Keratinocyte (primary cell): ENCODE measurements around the gene SMIM7. TPM values are rescaled to one million over a fixed set of nuclear protein-coding genes. Genes with fewer than 3 reads are reported as not detected.

Experiments used
- DNase-seq: peaks from one replicate; pipeline ENCODE4 v3.0.0-alpha.2; 2011; ENCODE audit warnings: low read depth, missing footprints, low spot score
- FAIRE-seq: peaks from 2 replicates; lab custom pipeline; 2011; peaks lifted over from hg19 to GRCh38; lab: Jason Lieb, UNC
- H2AFZ ChIP-seq: 2 replicates; pipeline ENCODE4 v1.6.0; 2012; ENCODE audit warnings: low read length, control low read depth, inconsistent platforms; ENCODE audit not compliant: control insufficient read depth
- H3K27ac ChIP-seq: 2 replicates; pipeline ENCODE4 v1.5.1; 2011; ENCODE audit warnings: low read length; ENCODE audit not compliant: control insufficient read depth, insufficient read depth
- H3K27me3 ChIP-seq: 3 replicates; pipeline ENCODE4 v1.6.0; 2011; ENCODE audit warnings: low read length; ENCODE audit not compliant: control insufficient read depth, insufficient read depth; ENCODE audit errors: extremely low read depth
- H3K36me3 ChIP-seq, 2 experiments: 2 replicates in 1 of 2; 3 replicates in 1 of 2; pipeline ENCODE4 v1.5.1; 2011; ENCODE audit warnings: low read length in 2 of 2, mild to moderate bottlenecking in 1 of 2; ENCODE audit not compliant: control insufficient read depth in 2 of 2, insufficient read depth in 2 of 2; ENCODE audit errors: extremely low read depth in 1 of 2
- H3K4me1 ChIP-seq: 3 replicates; pipeline ENCODE4 v1.5.1; 2011; ENCODE audit warnings: low read length; ENCODE audit not compliant: control insufficient read depth, insufficient read depth; ENCODE audit errors: extremely low read depth
- H3K4me2 ChIP-seq: 3 replicates; pipeline ENCODE4 v1.6.0; 2011; ENCODE audit warnings: low read depth, low read length; ENCODE audit not compliant: control insufficient read depth, insufficient read depth; ENCODE audit errors: extremely low read depth
- H3K4me3 ChIP-seq, 3 experiments: fragments of 200-600 bp in 1 of 3; sonication (generic) in 1 of 3; 2 replicates in 2 of 3; 3 replicates in 1 of 3; pipeline ENCODE4 v1.5.1; 2011 to 2016; ENCODE audit warnings: low read length in 3 of 3, mild to moderate bottlenecking in 3 of 3, control low read depth in 2 of 3, inconsistent platforms in 1 of 3, low read depth in 1 of 3, mixed read lengths in 1 of 3, mixed run types in 1 of 3, moderate library complexity in 1 of 3; ENCODE audit not compliant: control insufficient read depth in 2 of 3, insufficient read depth in 2 of 3; ENCODE audit errors: extremely low read depth in 1 of 3
- H3K79me2 ChIP-seq: 2 replicates; pipeline ENCODE4 v1.6.0; 2012; ENCODE audit warnings: low read length; ENCODE audit not compliant: control insufficient read depth, insufficient read depth
- H3K9ac ChIP-seq: 3 replicates; pipeline ENCODE4 v1.6.0; 2011; ENCODE audit warnings: low read length; ENCODE audit not compliant: control insufficient read depth, insufficient read depth; ENCODE audit errors: extremely low read depth
- H3K9me1 ChIP-seq: 3 replicates; pipeline ENCODE4 v1.6.0; 2011; ENCODE audit warnings: low read length; ENCODE audit not compliant: control insufficient read depth, insufficient read depth; ENCODE audit errors: extremely low read depth
- H3K9me3 ChIP-seq: 2 replicates; pipeline ENCODE4 v1.5.1; 2012; ENCODE audit warnings: low read depth, low read length; ENCODE audit not compliant: control insufficient read depth
- H4K20me1 ChIP-seq: 3 replicates; pipeline ENCODE4 v1.6.0; 2011; ENCODE audit warnings: low read length; ENCODE audit not compliant: control insufficient read depth, insufficient read depth; ENCODE audit errors: extremely low read depth
- EZH2 ChIP-seq: IDR thresholded peaks from one replicate; pipeline ENCODE4 v1.6.1; 2012; ENCODE audit warnings: inconsistent platforms, mild to moderate bottlenecking, low read length, moderate library complexity
- dilution Hi-C: fragments of 300-500 bp; cut with MboI; formaldehyde crosslinking; loops from one replicate; pipeline ENCODE4 v1.7.0; 2020; ENCODE audit warnings: low sequenced_read_pairs; ENCODE audit not compliant: extremely low pct_ligation_motif_present
- polyA plus RNA-seq, 5 experiments: library from polyadenylated mRNA; depleted of rRNA in 3 of 5; stranded (reverse) in 3 of 5; stranded (forward) in 1 of 5; unstranded in 1 of 5; fragments of >200 nt; gene quantifications; 1 replicate in 1 of 5; 2 replicates in 3 of 5; 3 replicates in 1 of 5; pipeline versions ENCODE4 v1.2.1 to v1.2.3, GENCODE V29; 2011 to 2012; ENCODE audit warnings: missing spikeins in 2 of 5, low read depth in 1 of 5, low replicate concordance in 1 of 5
- TF ChIP-seq, protein P1 (sequence below), 3 experiments: IDR thresholded peaks in 1 of 3; conservative IDR thresholded peaks in 1 of 3; optimal IDR thresholded peaks in 1 of 3; 2 replicates in 2 of 3; 3 replicates in 1 of 3; pipeline versions ENCODE3 to v1.5.1; 2011; ENCODE audit warnings: low read length in 3 of 3, mild to moderate bottlenecking in 3 of 3, moderate library complexity in 2 of 3, control low read depth in 1 of 3, inconsistent platforms in 1 of 3; ENCODE audit not compliant: insufficient read depth in 2 of 3; ENCODE audit errors: extremely low read depth in 1 of 3

The SMIM7 gene
- polyA plus RNA-seq, 1 donor (not counting 4 experiments of a cell fraction or from before 2014, with no cell fraction given), result 79.1 TPM

DNA sequence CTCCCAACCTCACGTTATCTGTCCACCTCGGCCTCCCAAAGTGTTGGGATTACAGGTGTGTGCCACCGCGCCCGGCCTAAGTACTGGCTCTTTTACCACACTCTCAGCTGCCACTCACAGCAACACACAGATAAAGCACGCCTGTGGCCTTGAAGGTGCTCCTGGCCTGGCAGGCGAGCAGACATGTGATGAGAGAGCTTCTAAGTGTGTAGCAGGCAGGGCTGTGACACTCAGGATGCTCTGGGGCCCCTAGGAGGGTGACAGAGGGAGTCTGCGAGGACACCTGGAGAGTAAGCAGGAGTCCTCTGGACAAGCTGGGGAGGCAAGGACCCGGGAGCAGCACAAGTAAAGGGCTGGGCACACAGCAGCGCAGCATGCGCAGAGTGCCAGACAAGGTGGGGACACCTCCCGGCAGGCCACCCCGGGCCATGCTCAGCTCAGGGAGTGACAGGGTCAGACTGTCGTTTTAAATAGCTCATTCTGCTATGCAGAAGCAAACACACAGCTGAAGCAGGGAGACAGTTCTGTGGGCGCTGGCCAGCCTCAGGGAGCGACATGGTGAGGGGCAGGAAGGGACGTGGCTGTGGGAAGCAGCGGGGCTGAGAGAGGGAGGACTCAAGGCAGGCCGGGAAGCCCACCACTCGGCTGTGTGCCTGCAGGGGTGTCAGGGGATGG is 58.4 kb downstream of the SMIM7 start:
- Histone ChIP-seq H3K9ac (no peak overlapping the region), H3K36me3 (peaks cover 4% of the 10 kb centered on the region in 2 experiments), H3K4me1 (peaks cover 7% of the 10 kb centered on the region), H4K20me1 (peaks cover 34% of the 10 kb centered on the region), H2AFZ (no peak overlapping the region), H3K9me1 (peaks cover 7% of the 10 kb centered on the region), H3K9me3 (no peaks in the 10 kb centered on the region), H3K27me3 (no peaks in the 10 kb centered on the region), H3K79me2 (peaks cover 94% of the 10 kb centered on the region), H3K4me2 (no peak overlapping the region), H3K27ac (no peak overlapping the region), H3K4me3 (no peak overlapping the region)
- no peak for DNase-seq
- dilution Hi-C loops, result no loop called here
- no peak for FAIRE-seq
- TF ChIP-seq EZH2, result no peak
- TF ChIP-seq, protein P1, sequence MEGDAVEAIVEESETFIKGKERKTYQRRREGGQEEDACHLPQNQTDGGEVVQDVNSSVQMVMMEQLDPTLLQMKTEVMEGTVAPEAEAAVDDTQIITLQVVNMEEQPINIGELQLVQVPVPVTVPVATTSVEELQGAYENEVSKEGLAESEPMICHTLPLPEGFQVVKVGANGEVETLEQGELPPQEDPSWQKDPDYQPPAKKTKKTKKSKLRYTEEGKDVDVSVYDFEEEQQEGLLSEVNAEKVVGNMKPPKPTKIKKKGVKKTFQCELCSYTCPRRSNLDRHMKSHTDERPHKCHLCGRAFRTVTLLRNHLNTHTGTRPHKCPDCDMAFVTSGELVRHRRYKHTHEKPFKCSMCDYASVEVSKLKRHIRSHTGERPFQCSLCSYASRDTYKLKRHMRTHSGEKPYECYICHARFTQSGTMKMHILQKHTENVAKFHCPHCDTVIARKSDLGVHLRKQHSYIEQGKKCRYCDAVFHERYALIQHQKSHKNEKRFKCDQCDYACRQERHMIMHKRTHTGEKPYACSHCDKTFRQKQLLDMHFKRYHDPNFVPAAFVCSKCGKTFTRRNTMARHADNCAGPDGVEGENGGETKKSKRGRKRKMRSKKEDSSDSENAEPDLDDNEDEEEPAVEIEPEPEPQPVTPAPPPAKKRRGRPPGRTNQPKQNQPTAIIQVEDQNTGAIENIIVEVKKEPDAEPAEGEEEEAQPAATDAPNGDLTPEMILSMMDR (optimal IDR thresholded peaks at IDR 0.05 in 1 of 3, IDR thresholded peaks at IDR 0.05 in 1 of 3, conservative IDR thresholded peaks at IDR 0.05 in 1 of 3; ENCODE audit: extremely low read depth in 1 of 3, insufficient read depth in 2 of 3, low read length in 3 of 3), result no peak

DNA sequence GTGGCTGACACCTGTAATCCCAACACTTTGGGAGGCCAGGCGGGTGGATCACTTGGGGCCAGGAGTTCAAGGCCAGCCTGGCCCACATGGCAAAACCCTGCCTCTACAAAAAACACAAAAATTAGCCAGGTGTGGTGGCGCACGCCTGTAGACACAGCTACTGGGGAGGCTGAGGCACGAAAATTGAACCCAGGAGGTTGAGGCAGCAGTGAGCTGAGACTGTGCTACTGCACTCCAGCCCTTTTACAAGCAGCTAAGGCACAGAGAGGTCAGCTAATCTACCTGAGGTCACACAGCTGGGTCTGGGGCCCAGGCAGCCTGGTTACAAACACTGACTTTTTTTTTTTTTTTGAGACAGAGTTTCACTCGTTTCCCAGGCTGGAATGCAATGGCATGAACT is 59.1 kb downstream of the SMIM7 start:
- no peak for FAIRE-seq
- Histone ChIP-seq H4K20me1 (peaks cover 34% of the 10 kb centered on the region), H3K79me2 (peaks cover 97% of the 10 kb centered on the region), H3K27me3 (no peaks in the 10 kb centered on the region), H2AFZ (no peak overlapping the region), H3K9ac (no peak overlapping the region), H3K9me3 (no peaks in the 10 kb centered on the region), H3K4me2 (no peak overlapping the region), H3K4me3 (no peak overlapping the region), H3K36me3 (peaks cover 2 to 3% of the 10 kb centered on the region in 2 experiments), H3K9me1 (peaks cover 7% of the 10 kb centered on the region), H3K27ac (no peak overlapping the region), H3K4me1 (peaks cover 11% of the 10 kb centered on the region)
- DNase-seq, result no peak
- dilution Hi-C loops, result no loop called here
- TF ChIP-seq, protein P1 (optimal IDR thresholded peaks at IDR 0.05 in 1 of 3, IDR thresholded peaks at IDR 0.05 in 1 of 3, conservative IDR thresholded peaks at IDR 0.05 in 1 of 3; ENCODE audit: extremely low read depth in 1 of 3, insufficient read depth in 2 of 3, low read length in 3 of 3), result no peak
- TF ChIP-seq EZH2, result no peak
